GM11168 (cell line): Measurements from ENCODE around the gene TAF9.
"Not testable (repeated sequence)": the region's sequence is repeated elsewhere in the genome, so short reads cannot be mapped to it uniquely, and the experiment has no call there.

Source experiments
- in situ Hi-C: fragments of 300-500 bp; cut with MboI; formaldehyde crosslinking; loops from one replicate; pipeline ENCODE4 v1.12.0; 2022; ENCODE audit warnings: low sequenced_read_pairs; ENCODE audit not compliant: unreplicated experiment

The TAF9 gene

GRCh38 chr5:69369340-69370121 is at the start of gene TAF9, which contains the start of the genes AK6 and RAD17:
TSS of gene TAF9 (minus strand) at chr5:69369520. CDS start at chr5:69365737, 3,783 bp downstream.
TSS of gene AK6 (minus strand) at chr5:69369520. CDS start at chr5:69369490, 30 bp downstream.
TSS of gene RAD17 (plus strand) at chr5:69369818. CDS start at chr5:69372209, 2,391 bp downstream.
- in situ Hi-C loops: no loop called here

- in situ Hi-C loops: no loop called here
These were observed 49.2 kb upstream of the TAF9 start for GRCh38 chr5:69418554-69418953.

- in situ Hi-C loops: no loop called here
These were observed 47.4 kb upstream of the TAF9 start for GRCh38 chr5:69416699-69417098.

DNA sequence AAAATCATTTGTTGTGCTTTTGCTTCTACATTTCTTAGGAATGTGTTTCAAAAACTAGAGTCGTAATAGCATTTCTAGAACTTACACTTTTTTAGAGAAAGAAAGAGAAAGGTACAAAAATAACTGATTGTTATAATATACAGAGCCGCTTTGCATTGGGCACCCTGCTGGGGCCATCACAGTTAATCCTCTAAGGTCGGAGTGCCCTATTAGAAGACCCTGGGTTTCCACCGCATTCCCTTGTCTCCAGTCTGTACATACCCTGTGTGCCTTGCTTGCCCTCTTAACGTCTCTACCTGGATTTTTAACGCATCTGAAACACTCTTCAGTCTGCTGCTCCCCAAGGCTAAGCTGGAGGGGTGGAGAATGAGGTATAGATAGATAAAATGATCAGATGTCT is 46.9 kb upstream of the TAF9 start:
- in situ Hi-C loops: no loop called here

DNA sequence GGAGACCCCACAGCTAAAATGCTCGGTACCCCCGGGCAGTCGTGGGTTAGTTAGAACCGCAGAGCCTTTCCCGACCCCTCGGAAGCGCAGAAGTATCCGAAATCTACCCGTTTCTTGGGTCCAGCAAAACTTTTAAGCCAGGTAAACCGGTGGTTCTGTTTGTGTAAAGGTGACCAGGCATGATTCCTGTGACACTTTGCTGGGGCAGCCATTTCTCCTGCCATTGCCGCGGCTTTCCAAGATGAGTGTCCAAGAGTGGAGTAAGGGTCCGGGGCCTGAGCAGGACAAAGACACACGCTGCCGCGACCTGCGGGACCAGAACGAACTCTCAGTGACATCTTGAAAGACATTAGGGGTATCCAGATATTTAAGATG is 46.3 kb upstream of the TAF9 start:
- in situ Hi-C loops: no loop called here

DNA sequence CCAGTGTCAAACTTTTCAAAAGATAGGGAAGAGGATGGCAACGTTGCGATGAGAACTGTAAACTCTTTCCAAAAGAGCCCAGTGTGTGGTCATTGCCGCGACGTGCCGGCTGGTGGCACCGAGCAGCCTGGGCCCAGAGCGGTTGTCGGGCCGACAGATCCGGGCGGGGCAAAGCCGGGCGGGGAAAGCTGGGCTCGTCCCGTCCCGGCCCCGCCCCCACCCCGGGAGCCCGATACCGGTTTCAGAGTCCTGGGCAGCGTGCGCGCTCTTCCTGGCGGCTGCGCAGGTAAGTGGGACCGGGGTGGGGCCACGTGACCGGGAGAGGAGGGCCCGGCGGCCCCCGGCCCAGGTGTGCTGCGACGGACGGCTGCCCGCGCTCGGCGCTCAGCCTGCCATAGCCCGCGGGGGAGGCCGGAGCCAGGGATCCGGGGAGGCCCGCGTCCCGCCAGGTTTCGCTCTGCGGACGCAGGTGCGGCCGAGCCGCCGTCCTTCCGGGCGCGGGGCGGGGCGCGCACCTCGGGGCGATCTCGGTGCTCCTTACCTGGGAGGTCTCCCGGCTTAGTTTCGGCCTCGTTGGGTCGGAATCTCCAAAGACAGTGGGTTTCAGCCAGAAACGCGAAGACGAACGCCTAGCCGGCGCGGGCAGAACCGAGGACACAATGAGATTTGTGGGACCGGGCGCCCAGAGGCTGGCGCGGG is 45.7 kb upstream of the TAF9 start, which contains the start of gene MARVELD2:
Gene MARVELD2 (plus strand): TSS at position 232 of the 699 bp plus-strand sequence. CDS start 4,270 bp downstream, outside the sequence.
- in situ Hi-C loops: no loop called here

- in situ Hi-C loops: no loop called here
These were observed 35.5 kb upstream of the TAF9 start for GRCh38 chr5:69404659-69405330.

GRCh38 chr5:69378376-69378775 is 9.1 kb upstream of the TAF9 start:
- in situ Hi-C loops: no loop called here

- in situ Hi-C loops: no loop called here
These were observed 5.7 kb upstream of the TAF9 start for GRCh38 chr5:69374911-69375446.

DNA sequence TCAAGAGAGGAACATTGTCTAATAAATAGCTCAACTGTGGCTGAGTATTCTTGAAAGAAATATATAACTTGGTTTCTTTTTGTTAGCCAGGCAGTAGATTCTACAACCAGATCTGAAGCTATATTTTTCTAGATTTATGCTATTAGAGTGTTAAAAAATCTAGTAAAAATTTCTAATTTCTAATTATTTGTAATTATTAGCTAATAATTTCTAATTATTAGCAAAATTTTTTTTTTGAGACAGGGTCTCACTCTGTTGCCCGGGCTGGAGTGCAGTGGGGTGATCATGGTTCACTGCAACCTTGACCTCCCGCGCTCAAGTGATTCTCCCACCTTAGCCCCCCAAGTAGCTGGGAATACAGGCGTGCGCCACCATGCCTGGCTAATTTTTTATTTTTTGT is 3.1 kb upstream of the TAF9 start:
- in situ Hi-C loops: no loop called here

GRCh38 chr5:69370335-69370734 is 1.0 kb upstream of the TAF9 start:
- in situ Hi-C loops: not testable (repeated sequence)

DNA sequence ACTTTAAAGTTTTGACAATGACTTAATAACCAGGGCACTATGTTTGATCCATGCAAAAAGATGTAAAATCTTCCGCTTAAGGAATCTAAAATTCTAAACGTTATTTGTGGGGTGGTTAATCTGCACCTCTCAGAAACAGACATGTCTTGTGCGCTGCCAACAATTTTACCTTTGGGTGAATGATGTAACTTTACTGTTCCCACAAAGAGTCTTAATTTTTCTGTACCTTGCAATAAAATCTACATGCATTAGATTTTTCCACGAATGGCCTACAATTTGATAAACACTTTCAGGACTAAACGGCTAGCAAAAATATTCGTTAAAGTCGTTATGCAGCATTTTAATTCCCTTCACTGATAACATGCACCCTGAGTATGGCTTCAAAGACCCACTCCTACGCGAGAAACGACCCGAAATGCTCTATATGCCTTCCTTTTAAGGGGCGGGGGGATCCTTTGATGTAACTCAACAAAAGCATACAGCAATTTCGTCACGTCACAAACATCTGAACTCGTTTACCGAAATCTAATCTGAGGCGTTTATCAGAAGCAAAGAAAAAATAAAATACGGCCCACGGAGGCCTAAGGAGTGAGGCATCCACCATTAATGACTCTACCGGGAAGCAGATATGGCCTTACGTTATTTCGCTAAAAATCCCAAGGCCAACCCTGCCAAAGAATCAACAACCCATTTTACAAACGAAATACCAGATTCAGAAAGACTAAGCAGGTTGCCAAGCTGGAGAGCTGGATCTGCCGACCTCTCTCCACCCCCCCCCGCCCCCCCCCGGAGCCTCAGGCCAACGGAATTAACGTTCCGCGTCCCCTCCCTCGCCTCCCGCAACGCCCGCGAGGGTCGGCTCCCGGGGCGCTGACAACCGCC is 621 bp downstream of the TAF9 start:
- in situ Hi-C loops: no loop called here

GRCh38 chr5:69367697-69368279 is 1.5 kb downstream of the TAF9 start:
- in situ Hi-C loops: no loop called here

DNA sequence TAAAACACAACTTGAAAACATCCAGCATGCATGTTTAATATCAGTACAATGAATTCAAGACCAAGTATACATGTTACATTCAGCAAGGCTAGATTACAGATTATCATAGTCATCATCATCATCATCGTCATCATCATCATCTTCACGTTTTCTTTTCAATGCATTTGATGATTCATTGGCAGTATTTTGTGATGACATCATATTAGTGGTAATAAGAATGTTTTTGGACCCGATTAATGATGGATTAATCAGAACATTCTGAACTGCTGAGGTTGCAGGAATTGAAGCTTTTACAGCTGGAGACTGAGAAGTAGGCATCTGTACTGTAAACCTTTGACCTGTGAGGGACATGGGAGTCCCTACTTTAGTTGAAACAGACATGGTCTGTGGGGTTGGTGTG is 4.5 kb downstream of the TAF9 start:
- in situ Hi-C loops: no loop called here

DNA sequence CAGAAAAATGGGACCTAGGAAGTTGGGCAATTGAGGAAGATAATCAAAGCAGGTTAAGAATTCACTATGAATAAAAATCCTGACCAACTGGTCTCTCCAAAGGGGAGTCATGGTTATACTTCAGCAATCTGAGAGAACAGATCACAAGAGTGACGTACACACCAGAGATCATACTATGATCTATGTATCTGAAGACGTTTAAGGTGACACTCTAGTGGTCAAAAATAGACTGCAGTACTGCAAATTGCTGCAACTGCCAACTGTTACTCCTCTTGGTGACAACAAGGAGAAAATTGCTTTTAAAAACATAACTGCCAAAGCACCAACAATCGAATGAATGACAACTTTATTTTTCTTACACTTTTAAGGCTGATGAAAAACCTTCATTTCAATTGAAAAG is 4.9 kb downstream of the TAF9 start:
- in situ Hi-C loops: no loop called here

DNA sequence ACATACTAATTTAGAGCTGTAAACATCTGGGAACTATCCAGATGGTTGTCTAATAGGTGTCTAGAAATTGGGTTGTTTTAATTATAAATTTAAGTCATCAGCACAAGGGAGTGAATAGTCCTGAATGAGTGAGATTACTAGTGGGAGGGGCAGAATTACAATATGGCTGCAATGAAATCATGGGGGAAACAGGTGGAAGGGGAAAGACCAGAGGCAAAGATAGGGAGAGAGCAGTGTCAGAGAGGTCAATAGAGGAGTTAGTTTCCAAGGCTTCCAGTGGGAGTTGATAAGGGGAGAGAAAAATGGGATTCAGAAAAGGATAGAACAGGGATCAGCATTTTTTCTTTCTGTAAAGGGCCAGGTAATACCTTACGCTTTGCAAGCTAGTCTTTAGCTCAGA is 8.9 kb downstream of the TAF9 start:
- in situ Hi-C loops: no loop called here

GRCh38 chr5:69359699-69360098 is 9.6 kb downstream of the TAF9 start:
- in situ Hi-C loops: no loop called here

DNA sequence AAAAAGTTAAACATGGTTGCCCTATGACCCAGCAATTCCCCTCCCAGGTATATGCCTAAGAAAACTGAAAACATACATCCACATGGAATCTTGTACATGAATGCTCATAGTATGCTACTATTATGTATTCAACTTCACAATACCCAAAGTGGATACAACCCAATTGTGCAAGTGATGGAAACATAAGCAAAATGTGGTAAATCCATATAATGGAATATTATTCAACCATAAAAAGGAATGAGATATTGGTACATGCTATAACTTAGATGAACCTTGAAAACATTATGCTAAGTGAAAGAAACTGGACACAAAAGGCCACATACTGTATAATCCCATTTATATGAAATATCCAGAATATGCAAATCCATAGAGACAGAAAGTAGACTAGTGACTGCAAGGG is 18.7 kb downstream of the TAF9 start:
- in situ Hi-C loops: no loop called here

- in situ Hi-C loops: no loop called here
These were observed 26.2 kb downstream of the TAF9 start for GRCh38 chr5:69343083-69343482.
